ENCODE results near the gene STAT3.
"Not testable (repeated sequence)": the region's sequence is repeated elsewhere in the genome, so short reads cannot be mapped to it uniquely, and the experiment has no call there.

Gene STAT3

GRCh38 chr17:42266918-42267766 is 121.1 kb downstream of the STAT3 start:
- no peak for DNase-seq (ENCODE audit: insufficient read length)
- TF ChIP-seq POLR2AphosphoS5 (IDR thresholded peaks at IDR 0.05; ENCODE audit: low read depth, low read length): no peak
- no peak for TF ChIP-seq TAF1 (IDR thresholded peaks at IDR 0.05; ENCODE audit: borderline replicate concordance, low read depth, low read length)
- TF ChIP-seq POLR2A (IDR thresholded peaks at IDR 0.05; ENCODE audit: low read depth, low read length): no peak
- no peak for FAIRE-seq

- no peak for TF ChIP-seq POLR2AphosphoS5 (IDR thresholded peaks at IDR 0.05; ENCODE audit: low read depth, low read length)
- TF ChIP-seq TAF1 (IDR thresholded peaks at IDR 0.05; ENCODE audit: borderline replicate concordance, low read depth, low read length): no peak
- TF ChIP-seq POLR2A (IDR thresholded peaks at IDR 0.05; ENCODE audit: low read depth, low read length): no peak
- DNase-seq (ENCODE audit: insufficient read length): no peak
- FAIRE-seq: no peak
Measured at GRCh38 chr17:42266462-42266861, 121.8 kb downstream of the STAT3 start.

- DNase-seq (ENCODE audit: insufficient read length): not testable (repeated sequence)
Measured at GRCh38 chr17:42264366-42264765, 123.9 kb downstream of the STAT3 start.

More at GRCh38 chr17:42264366-42264765, 123.9 kb downstream of the STAT3 start:
- not testable (repeated sequence) for FAIRE-seq
